Measurements from ENCODE around the gene USB1. TPM values are rescaled to one million over a fixed set of nuclear protein-coding genes. Genes with fewer than 3 reads are reported as not detected.

USB1 gene
- total RNA-seq, 4 donors from 2014 or later: 31.4 to 79.0 (median 60.0) TPM

GRCh38 chr16:58042001-58042885, 41.0 kb downstream of the USB1 start:
- Histone ChIP-seq H3K4me1 (peaks cover 20 to 24% of the 10 kb centered on the region in 2 donors), H3K36me3 (peaks cover 36 to 71% of the 10 kb centered on the region in 2 donors), H3K9me3 (no peaks in the 10 kb centered on the region), H3K27me3 (no peaks in the 10 kb centered on the region), H3K27ac (no peak overlapping the region), H3K4me3 (replicated peaks in 1 of 3) (no peak overlapping the region)
- WGBS, 2 donors: 95 to 97% methylated on average over 18 to 20 of the region's 22 CpGs
- TF ChIP-seq CTCF (IDR thresholded peaks at IDR 0.05) (no peak), POLR2A (IDR thresholded peaks at IDR 0.05) (no peak)
- no peak for DNase-seq
- intact Hi-C loops (cut with DNase I): no loop called here

DNA sequence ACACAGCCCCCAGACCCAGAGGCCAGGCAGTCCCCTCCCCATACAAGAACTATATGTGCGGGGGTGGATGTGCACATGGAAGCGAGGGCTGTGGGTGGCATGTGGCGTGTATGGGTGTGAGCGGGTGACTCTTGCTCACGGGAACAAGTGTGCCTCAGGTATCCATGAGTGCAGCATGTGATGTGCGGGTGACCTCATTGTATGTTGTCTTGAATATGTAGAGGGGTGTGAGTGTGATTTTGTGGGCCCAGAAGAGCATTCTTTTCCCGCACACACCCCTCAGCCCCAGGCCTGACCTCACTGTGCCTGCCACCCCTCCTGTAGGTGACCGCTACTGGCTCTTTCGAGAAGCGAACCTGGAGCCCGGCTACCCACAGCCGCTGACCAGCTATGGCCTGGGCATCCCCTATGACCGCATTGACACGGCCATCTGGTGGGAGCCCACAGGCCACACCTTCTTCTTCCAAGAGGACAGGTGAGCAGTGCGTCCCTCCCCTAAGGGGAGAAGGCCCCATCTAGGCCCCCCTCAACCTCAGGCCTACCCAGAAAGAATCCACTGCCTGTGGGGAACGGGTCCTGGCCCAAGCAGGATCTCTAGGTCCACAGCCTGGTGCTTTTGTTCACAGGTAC, 41.8 kb downstream of the USB1 start:
- intact Hi-C loops (cut with DNase I): no loop called here
- H3K9me3 ChIP-seq: no peaks in the 10 kb centered on the region
- TF ChIP-seq CTCF (IDR thresholded peaks at IDR 0.05): no peak
- TF ChIP-seq POLR2A (IDR thresholded peaks at IDR 0.05): no peak
- H3K36me3 ChIP-seq: peaks cover 36 to 69% of the 10 kb centered on the region in 2 donors
- H3K27me3 ChIP-seq: no peaks in the 10 kb centered on the region
- no peak for DNase-seq
- no peak overlapping the region for H3K4me3 ChIP-seq (replicated peaks in 1 of 3)
- peaks cover 28 to 32% of the 10 kb centered on the region in 2 donors for H3K4me1 ChIP-seq
- WGBS, 2 donors: 94 to 98% methylated on average over 15 of the region's 16 CpGs
- peak overlapping the region in 1 of 3 donors; percentile 93 for H3K27ac ChIP-seq

GRCh38 chr16:58043571-58044155, 42.5 kb downstream of the USB1 start:
- Histone ChIP-seq H3K4me3 (replicated peaks in 1 of 3) (no peak overlapping the region), H3K27ac (peak overlapping the region in 1 of 3 donors; percentile 93), H3K27me3 (no peaks in the 10 kb centered on the region), H3K36me3 (peaks cover 36 to 64% of the 10 kb centered on the region in 2 donors), H3K9me3 (no peaks in the 10 kb centered on the region), H3K4me1 (peaks cover 34 to 39% of the 10 kb centered on the region in 2 donors)
- TF ChIP-seq CTCF (IDR thresholded peaks at IDR 0.05) (no peak), POLR2A (IDR thresholded peaks at IDR 0.05) (no peak)
- no peak for DNase-seq
- intact Hi-C loops (cut with DNase I): no loop called here
- WGBS, 2 donors: 88 to 94% methylated on average over 6 to 7 of the region's 7 CpGs

DNA sequence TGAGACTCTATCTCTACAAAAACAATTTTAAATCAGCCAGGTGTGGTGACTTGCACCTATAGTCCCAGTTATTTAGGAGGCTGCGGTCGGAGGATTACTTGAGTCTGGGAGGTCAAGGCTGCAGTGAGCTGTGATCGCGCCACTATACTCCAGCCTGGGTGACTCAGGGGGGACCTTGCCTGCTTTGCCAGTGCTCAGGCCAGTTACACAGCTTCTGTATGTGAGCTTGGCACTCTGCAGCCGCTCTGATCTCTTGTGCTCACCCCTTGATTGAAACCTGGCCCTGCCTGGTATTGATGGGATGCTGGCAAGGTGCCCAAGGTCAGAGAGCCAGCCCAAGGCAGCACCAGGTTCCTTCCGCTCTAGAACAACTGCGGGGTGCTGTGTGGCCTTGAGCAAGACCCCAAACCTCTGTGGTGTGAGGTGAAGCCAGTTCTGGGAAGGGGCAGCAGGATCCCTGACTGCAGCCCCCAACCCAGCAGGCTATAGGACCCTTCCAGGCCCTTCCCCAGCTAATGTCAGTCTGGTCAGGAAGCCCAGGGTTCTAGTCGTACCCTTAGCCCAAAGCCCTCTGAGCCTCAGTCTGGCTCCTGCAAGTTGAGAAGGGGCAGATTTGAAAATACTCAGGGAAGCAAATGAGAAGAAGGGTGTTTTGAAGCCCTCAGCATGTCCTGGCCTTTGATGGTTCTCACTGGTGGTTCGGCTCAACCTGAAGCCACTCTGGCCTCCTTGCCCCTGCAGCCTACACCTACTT, 43.2 kb downstream of the USB1 start:
- TF ChIP-seq POLR2A (IDR thresholded peaks at IDR 0.05) (no peak), CTCF (IDR thresholded peaks at IDR 0.05) (no peak)
- H3K27ac ChIP-seq: peak overlapping the region in 1 of 3 donors; percentile 93
- no peaks in the 10 kb centered on the region for H3K27me3 ChIP-seq
- H3K9me3 ChIP-seq: no peaks in the 10 kb centered on the region
- intact Hi-C loops (cut with DNase I): no loop called here
- H3K4me1 ChIP-seq: peaks cover 42 to 44% of the 10 kb centered on the region in 2 donors
- H3K4me3 ChIP-seq (replicated peaks in 1 of 3): no peak overlapping the region
- no peak for DNase-seq
- 93 to 95% methylated on average over 6 to 7 of the region's 9 CpGs for WGBS, 2 donors
- H3K36me3 ChIP-seq: peaks cover 35 to 57% of the 10 kb centered on the region in 2 donors

Data from thyroid gland (tissue), 4 donors.